Epithelial cell of proximal tubule (primary cell): ENCODE data around the gene CARD14. TPM values are rescaled to one million over a fixed set of nuclear protein-coding genes. Genes with fewer than 3 reads are reported as not detected.

Experiments used
- DNase-seq: peaks from one replicate; pipeline ENCODE4 v3.0.0-alpha.2; 2011; ENCODE audit warnings: low read depth
- H3K4me3 ChIP-seq: 2 replicates; pipeline ENCODE4 v1.5.1; 2011; ENCODE audit warnings: low read depth, mild to moderate bottlenecking, low read length
- total RNA-seq: library from RNA; depleted of rRNA; stranded (reverse); fragments of >200 nt; gene quantifications from 2 replicates; pipeline ENCODE4 v1.2.3, GENCODE V29; 2015
- TF ChIP-seq, protein P1 (sequence below): conservative IDR thresholded peaks from 2 replicates; pipeline ENCODE4 v1.5.1; 2012; ENCODE audit warnings: low read depth, mild to moderate bottlenecking, low read length

Gene CARD14
- total RNA-seq, 1 donor from 2014 or later: 0.06 TPM

DNA sequence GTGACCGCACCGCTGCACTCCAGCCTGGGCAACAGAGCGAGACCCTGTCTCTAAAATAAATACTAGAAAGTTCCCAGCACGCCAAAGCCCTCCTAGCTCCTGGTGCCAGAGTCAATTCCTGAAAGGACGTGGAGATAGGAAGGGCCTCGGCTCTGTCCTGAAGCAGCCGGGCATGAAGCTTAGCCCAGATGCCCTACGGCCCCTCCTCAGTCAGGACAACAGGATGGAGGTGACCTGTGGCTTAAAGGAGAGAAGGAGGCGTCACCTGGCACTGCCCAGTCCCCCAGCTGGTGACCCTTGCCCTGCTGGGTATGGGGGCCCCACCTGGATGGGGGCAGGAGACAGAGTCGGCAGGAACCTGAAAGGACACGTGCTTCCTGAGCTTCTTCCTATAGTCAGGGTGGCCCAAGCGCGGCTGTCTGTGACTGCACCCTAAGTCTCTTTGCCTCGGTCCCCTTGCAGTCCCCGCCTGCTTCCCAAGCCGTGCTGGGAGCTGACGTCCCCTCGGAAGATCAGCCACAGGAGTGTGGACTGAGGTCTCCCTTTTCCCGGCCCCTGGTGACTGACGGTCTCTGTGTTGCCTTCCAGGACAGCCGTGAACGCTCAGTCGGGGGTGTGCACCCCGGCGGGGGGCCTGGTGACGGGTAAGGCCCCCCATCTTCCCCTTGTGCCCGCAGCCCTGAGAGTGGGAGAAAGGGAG is 75.9 kb downstream of the CARD14 start:
- TF ChIP-seq, protein P1, sequence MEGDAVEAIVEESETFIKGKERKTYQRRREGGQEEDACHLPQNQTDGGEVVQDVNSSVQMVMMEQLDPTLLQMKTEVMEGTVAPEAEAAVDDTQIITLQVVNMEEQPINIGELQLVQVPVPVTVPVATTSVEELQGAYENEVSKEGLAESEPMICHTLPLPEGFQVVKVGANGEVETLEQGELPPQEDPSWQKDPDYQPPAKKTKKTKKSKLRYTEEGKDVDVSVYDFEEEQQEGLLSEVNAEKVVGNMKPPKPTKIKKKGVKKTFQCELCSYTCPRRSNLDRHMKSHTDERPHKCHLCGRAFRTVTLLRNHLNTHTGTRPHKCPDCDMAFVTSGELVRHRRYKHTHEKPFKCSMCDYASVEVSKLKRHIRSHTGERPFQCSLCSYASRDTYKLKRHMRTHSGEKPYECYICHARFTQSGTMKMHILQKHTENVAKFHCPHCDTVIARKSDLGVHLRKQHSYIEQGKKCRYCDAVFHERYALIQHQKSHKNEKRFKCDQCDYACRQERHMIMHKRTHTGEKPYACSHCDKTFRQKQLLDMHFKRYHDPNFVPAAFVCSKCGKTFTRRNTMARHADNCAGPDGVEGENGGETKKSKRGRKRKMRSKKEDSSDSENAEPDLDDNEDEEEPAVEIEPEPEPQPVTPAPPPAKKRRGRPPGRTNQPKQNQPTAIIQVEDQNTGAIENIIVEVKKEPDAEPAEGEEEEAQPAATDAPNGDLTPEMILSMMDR: no peak
- no peak for DNase-seq
- H3K4me3 ChIP-seq: no peak overlapping the region

DNA sequence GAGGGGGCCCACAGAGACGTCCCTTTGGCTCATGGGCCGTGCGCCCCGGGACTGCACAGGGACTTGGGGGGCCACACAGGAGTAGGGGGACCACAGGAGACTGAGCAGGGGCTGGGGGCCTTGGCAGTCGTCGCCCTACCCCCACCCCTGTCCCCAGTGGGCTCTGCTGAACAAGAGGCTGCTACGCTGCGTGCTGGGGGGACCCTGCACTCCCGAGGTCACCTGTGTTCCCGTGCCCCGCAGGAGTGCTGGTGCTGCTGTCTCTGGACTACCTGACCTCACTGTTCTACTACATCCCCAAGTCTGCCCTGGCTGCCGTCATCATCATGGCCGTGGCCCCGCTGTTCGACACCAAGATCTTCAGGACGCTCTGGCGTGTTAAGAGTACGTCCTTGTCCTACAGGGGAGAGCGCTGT is 76.4 kb downstream of the CARD14 start:
- H3K4me3 ChIP-seq: no peak overlapping the region
- TF ChIP-seq, protein P1: no peak
- no peak for DNase-seq

DNA sequence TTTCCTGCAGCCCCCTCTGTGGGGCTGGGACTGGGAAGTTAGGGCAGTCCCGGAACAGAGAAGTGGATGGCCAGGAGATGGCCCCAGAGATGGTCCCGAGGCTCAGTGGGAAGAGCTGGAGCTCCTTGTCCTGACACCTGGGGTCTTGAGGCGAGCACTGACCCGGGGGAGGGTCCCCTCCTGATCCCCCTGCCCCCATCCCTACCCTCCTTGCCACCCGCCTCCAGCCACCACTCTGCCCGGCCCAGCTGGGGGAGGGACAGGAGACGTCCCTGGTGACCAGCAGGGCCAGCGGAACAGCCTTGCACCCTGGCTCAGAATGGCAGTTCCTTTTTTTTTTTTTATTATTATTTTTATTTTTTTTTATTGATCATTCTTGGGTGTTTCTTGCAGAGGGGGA is 76.9 kb downstream of the CARD14 start:
- H3K4me3 ChIP-seq: no peak overlapping the region
- TF ChIP-seq, protein P1: no peak
- DNase-seq: no peak

DNA sequence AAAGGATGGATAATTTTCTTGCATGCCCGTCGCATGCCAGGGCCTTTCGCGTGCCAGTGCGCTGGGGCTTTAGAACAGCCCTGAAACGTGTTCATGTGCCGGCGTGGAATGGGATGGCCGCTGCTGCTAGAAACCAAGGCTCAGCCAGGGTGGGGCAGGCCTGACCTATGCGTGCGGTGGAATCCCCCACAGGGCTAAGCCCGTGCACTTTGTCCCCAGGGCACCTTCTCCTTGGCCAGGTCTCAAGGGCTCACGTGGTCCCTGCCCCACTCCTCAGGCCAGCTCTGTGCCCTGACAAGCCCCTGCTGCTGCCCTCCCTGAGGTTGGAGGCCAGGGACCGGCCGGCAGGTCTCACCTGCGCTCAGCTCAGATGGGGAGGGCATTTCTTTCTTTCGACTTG is 77.7 kb downstream of the CARD14 start:
- H3K4me3 ChIP-seq: no peak overlapping the region
- DNase-seq: no peak
- TF ChIP-seq, protein P1: no peak

DNA sequence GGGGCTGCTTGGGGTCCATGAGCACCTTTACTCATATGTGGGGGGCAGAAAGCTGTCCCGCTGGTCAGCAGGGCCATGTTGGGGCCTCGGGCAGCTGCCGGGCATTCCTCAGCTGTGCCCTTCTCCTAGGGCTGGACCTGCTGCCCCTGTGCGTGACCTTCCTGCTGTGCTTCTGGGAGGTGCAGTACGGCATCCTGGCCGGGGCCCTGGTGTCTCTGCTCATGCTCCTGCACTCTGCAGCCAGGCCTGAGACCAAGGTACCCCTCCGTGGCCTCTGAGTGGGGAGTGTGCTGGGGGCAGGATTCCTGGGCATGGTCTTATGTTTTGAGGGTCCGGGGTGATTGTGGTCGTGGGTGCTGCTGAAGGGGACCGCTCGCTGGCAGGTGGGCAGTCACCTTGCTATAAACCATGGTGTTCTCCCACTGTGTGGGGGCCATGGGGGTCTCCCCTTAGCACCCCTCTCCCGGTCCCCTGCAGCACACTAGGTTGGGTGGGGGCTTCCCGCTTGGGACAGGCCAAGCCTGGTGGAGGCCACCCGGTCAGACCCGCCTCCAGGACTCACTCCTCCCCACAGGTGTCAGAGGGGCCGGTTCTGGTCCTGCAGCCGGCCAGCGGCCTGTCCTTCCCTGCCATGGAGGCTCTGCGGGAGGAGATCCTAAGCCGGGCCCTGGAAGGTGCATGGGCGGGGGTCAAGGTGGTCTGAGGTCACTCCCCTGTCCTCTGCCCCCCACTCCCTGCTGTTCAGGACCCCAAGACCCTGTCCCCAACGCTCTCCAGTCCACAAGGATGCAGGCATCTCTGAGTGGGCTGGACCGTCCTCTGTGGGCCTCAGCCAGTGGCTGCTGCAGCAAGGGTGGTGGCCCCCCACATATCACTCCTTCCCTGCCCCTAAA is 78.4 kb downstream of the CARD14 start:
- no peak for DNase-seq
- no peak overlapping the region for H3K4me3 ChIP-seq
- TF ChIP-seq, protein P1: no peak

DNA sequence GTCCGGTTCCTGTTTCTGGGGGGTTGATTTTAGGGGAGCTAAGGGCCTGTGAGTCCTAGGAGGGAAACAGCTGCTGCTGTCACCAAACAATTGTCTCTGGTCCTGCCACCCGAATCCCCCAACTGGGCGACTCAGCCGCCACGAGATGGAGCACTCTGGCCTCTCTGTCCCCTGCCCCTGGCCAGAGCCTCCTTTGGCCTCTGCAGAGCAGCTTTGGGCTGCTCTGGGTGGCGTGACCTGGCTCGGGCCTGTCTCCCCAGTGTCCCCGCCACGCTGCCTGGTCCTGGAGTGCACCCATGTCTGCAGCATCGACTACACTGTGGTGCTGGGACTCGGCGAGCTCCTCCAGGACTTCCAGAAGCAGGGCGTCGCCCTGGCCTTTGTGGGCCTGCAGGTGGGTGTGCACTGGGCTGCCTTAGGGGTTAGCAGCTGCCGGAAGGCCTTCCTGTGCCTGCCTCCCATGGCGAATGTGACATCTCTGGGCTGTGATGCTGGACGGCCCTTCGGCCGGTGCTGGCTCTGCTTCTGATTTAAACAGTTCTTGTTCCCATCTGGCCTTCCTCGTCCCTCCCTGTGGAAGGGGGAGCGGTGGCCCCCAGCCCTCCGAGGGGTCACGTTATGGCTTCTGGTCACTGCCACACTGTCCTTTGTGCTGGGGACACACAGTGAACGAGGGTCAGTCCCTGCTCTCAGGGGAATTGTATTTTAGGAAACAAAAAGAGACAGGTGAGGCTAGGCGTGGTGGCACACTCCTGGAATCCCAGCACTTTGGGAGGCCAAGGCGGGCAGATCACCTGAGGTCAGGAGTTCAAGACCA is 79.3 kb downstream of the CARD14 start:
- H3K4me3 ChIP-seq: no peak overlapping the region
- DNase-seq: no peak
- TF ChIP-seq, protein P1: no peak
